Breast epithelium (tissue), 4 donors: ENCODE data around the gene CFAP91. TPM values are rescaled to one million over a fixed set of nuclear protein-coding genes. Genes with fewer than 3 reads are reported as not detected.

Experiments
- DNase-seq, 2 donors: peaks; one replicate each; pipeline ENCODE4 v3.0.0-alpha.2; 2019; ENCODE audit warnings: low spot score in 2 of 2
- H3K27ac ChIP-seq, 2 donors: fragments of 200-600 bp; sonication (generic) in 1 of 2; one replicate each; pipeline ENCODE4 v1.5.1; 2016 to 2019; ENCODE audit warnings: mild to moderate bottlenecking in 1 of 2
- H3K27me3 ChIP-seq, 2 donors: fragments of 200-600 bp; sonication (generic) in 1 of 2; one replicate each; pipeline versions ENCODE4 v1.5.1 to v1.6.0; 2017 to 2019; ENCODE audit warnings: control low read depth in 1 of 2, mild to moderate bottlenecking in 1 of 2
- H3K36me3 ChIP-seq: fragments of 200-600 bp; one replicate; pipeline ENCODE4 v1.5.1; 2019
- H3K4me1 ChIP-seq, 2 donors: fragments of 200-600 bp; sonication (generic); one replicate each; pipeline ENCODE4 v1.5.1; 2016 to 2019; ENCODE audit warnings: control low read depth in 1 of 2
- H3K4me3 ChIP-seq, 3 donors: fragments of 200-600 bp; sonication (generic); 1 replicate in 2 of 3; 2 replicates in 1 of 3; pipeline ENCODE4 v1.5.1; 2016 to 2019; ENCODE audit warnings: mild to moderate bottlenecking in 3 of 3, moderate library complexity in 2 of 3
- H3K9me3 ChIP-seq, 2 donors: fragments of 200-600 bp; sonication (generic) in 1 of 2; one replicate each; pipeline ENCODE4 v1.5.1; 2016 to 2019; ENCODE audit warnings: control low read depth in 1 of 2
- CTCF ChIP-seq, 3 donors: fragments of 450-650 bp; IDR thresholded peaks; one replicate each; pipeline ENCODE4 v1.5.1; 2016 to 2017; ENCODE audit warnings: antibody characterized with exemption in 3 of 3, mild to moderate bottlenecking in 3 of 3, moderate library complexity in 3 of 3
- POLR2A ChIP-seq: fragments of 450-650 bp; IDR thresholded peaks from one replicate; pipeline ENCODE4 v1.6.1; 2016; ENCODE audit warnings: antibody characterized with exemption, mild to moderate bottlenecking, moderate library complexity
- POLR2AphosphoS5 ChIP-seq, 3 donors: sonication (generic); formaldehyde crosslinking; IDR thresholded peaks; one replicate each; pipeline ENCODE4 v1.6.1; 2017; ENCODE audit warnings: antibody characterized with exemption in 3 of 3
- intact Hi-C: fragments of 100-400 bp; cut with DNase I; formaldehyde crosslinking; loops from one replicate; pipeline ENCODE4 v1.15.1; 2023; ENCODE audit warnings: low total_unique reads
- total RNA-seq, 3 donors: library from RNA; depleted of rRNA; stranded (reverse); fragments of >200 nt; gene quantifications; one replicate each; pipeline ENCODE4 v1.1.0, GENCODE V29; 2016

The CFAP91 gene
- total RNA-seq, 3 donors from 2014 or later, result 4.3 to 25.2 (median 24.6) TPM

- peak within 1 kb of the TSS in 2 of 3 donors; percentile 32 to 39 for H3K4me3 ChIP-seq
- TF ChIP-seq POLR2AphosphoS5 (IDR thresholded peaks at IDR 0.05) (peak in 1 of 3 donors; percentile 42), CTCF (IDR thresholded peaks at IDR 0.05) (no peak), POLR2A (no peak)
- peak within 1 kb of the TSS; percentile 80 for H3K27ac ChIP-seq
- intact Hi-C loops, result no loop called here
- no peaks in the 10 kb centered on the region for H3K9me3 ChIP-seq
- DNase-seq, result peak in 1 of 2 donors; percentile 69
- H3K36me3 ChIP-seq, result no peaks in the 10 kb centered on the region
- H3K4me1 ChIP-seq, result no peaks in the 10 kb centered on the region
- H3K27me3 ChIP-seq, result no peaks in the 10 kb centered on the region
Measured at GRCh38 chr3:119660474-119661440, 42.1 kb upstream of the CFAP91 start, which contains the start of gene POPDC2. Gene POPDC2 (minus strand): TSS chr3:119660589. CDS start chr3:119660423, 166 bp downstream.

- TF ChIP-seq POLR2A, result no peak
- no peak for TF ChIP-seq POLR2AphosphoS5 (IDR thresholded peaks at IDR 0.05)
- Histone ChIP-seq H3K4me3 (no peak overlapping the region), H3K27ac (peak overlapping the region; percentile 10 to 34), H3K27me3 (no peaks in the 10 kb centered on the region), H3K9me3 (no peaks in the 10 kb centered on the region), H3K4me1 (no peaks in the 10 kb centered on the region), H3K36me3 (no peaks in the 10 kb centered on the region)
- intact Hi-C loops, result no loop called here
- no peak for DNase-seq
Measured at GRCh38 chr3:119662604-119663373, 40.0 kb upstream of the CFAP91 start.

GRCh38 chr3:119663885-119664284 is 38.9 kb upstream of the CFAP91 start:
- intact Hi-C loops, result no loop called here
- Histone ChIP-seq H3K27me3 (no peaks in the 10 kb centered on the region), H3K36me3 (no peaks in the 10 kb centered on the region), H3K4me3 (no peak overlapping the region), H3K9me3 (no peaks in the 10 kb centered on the region), H3K27ac (no peak overlapping the region), H3K4me1 (no peaks in the 10 kb centered on the region)
- no peak for DNase-seq
- TF ChIP-seq POLR2A, result no peak
- no peak for TF ChIP-seq CTCF (IDR thresholded peaks at IDR 0.05)
- TF ChIP-seq POLR2AphosphoS5 (IDR thresholded peaks at IDR 0.05), result no peak

- H3K9me3 ChIP-seq, result no peaks in the 10 kb centered on the region
- TF ChIP-seq POLR2AphosphoS5 (IDR thresholded peaks at IDR 0.05) (no peak), POLR2A (no peak), CTCF (IDR thresholded peaks at IDR 0.05) (no peak)
- H3K27ac ChIP-seq, result no peak overlapping the region
- no peak overlapping the region for H3K4me3 ChIP-seq
- no peaks in the 10 kb centered on the region for H3K4me1 ChIP-seq
- DNase-seq, result no peak
- H3K27me3 ChIP-seq, result no peaks in the 10 kb centered on the region
- intact Hi-C loops, result no loop called here
- H3K36me3 ChIP-seq, result no peaks in the 10 kb centered on the region
Measured at GRCh38 chr3:119664370-119664769, 38.5 kb upstream of the CFAP91 start.

GRCh38 chr3:119664850-119665379 is 37.9 kb upstream of the CFAP91 start:
- H3K27me3 ChIP-seq, result no peaks in the 10 kb centered on the region
- TF ChIP-seq POLR2AphosphoS5 (IDR thresholded peaks at IDR 0.05), result no peak
- TF ChIP-seq POLR2A, result no peak
- no peak for TF ChIP-seq CTCF (IDR thresholded peaks at IDR 0.05)
- no peaks in the 10 kb centered on the region for H3K36me3 ChIP-seq
- H3K27ac ChIP-seq, result no peak overlapping the region
- H3K9me3 ChIP-seq, result no peaks in the 10 kb centered on the region
- no peaks in the 10 kb centered on the region for H3K4me1 ChIP-seq
- H3K4me3 ChIP-seq, result no peak overlapping the region
- no peak for DNase-seq
- intact Hi-C loops, result no loop called here
